SIG-M5 treated with dmso at 0.1 percent for 504 hours (cell line): ENCODE measurements around the gene SNAI3.

Experiments used
- DNase-seq: peaks from one replicate; lab custom pipeline; 2025; ENCODE audit not compliant: unreplicated experiment; lab: John Stamatoyannopoulos, UW

SNAI3 gene

GRCh38 chr16:88691924-88692560 lies 5.7 kb upstream of the SNAI3 start:
- peak; percentile 67 for DNase-seq

DNA sequence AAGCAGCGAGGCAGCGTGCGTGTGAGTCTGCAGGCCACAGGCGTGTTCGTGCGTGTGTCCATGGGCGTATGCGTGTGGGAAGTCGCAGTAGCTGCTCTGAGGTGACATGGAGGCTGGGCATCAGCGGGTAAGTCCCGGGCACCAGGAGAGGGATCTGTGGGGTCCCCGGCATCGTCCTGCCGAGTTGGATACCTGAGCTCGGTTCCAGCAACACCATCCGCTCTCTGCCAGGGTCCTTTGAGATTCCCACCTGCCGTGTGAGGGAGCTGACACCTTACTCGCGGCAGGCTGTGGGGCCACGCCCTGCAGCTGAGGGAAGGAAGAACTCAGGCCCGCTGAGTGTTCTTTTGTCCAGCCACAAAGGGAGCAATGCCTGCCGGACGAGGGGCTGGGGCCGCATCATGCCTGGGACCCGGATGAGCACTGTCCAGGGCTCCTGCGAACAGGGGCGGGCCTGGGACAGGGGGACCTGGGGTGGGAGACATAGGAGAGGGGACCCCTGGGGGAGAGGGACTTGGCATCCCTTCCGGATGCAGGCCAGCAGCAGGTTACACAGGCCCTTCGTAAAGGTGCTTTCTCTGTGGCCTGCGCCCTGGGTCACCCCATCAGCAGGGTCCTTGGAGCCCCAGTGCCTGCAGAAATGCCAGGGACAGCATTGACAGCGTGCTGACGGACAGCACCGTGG lies 5.0 kb upstream of the SNAI3 start:
- no peak for DNase-seq

DNA sequence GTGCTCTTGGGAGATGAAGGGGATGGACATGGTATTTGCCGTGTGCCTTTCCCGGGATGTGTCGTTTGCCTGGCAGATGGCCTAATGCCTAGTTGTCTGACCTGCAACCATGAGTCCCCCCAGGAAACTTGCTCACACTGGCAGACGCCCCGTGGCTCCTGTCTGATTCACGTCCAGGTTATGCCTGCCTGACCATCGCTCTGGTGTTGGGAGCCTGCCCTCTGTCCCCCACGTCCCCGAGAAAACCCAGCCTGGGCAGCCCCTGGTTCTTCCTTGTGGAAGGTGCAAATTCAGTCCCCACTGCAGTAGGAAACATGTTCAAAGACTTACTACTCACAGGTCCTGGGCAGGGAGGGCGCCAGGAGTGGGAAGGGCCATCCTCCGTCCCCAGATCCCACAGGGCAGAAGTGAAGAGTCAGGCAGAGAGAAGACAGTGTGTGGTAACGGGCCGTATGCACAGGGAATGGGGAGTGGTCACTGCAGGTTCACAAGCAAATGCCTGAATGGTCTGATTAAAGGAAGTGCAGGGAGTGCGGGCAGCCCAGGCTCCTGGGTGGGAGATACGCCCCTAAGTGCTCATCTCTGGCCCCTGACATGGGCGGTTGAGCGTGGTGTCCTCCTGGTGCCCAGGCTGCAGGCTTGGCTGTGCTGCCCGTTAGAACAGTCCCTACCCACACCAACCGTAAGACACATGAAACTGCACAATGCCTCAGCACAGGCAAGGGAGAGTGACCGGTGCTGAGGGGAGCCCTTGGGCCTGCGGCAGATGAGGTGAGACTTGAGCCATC lies 4.2 kb upstream of the SNAI3 start:
- no peak for DNase-seq

DNA sequence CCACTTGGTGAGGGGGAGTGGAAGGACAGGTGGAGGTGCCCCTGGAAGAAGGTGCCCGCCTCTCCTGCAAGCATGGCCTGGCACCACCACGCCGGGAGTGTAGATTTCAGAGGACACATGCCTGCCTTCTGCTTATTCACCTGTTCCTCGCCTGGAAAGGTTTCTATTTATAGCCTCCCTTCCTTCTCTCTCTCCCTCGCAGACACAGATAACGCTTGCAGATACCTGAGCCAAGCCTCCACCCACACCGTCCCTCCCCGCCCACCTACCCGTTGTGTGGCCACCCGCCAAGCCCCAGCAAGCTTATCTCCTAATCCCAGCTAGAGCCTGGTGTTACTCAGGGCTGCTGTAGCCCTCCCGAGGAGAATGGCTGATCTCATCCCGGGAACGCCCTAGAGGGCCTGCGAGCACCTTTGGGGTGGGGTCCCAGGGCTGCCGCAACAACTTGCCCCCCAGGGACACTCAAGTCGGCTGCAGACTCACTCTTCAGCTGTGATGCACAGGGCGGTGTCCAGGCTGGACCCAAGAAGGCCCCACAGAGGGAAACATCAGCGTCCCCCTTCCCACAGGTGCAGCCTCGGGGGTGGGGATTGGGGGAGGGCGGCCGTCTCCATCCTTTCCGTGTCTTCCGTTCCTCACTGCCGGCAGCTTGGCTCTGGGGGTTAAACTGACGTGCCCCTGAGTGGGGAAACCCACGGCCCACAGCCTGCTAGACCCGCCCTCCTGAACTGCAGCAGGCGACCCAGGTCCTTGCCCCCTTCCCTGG lies 1.9 kb upstream of the SNAI3 start:
- DNase-seq = no peak

GRCh38 chr16:88687676-88688012 lies 1.3 kb upstream of the SNAI3 start:
- no peak for DNase-seq

- DNase-seq = no peak
Observed at GRCh38 chr16:88687254-88687576, 908 bp upstream of the SNAI3 start.

- DNase-seq = peak; percentile 45
Observed at GRCh38 chr16:88686062-88686438, 257 bp downstream of the SNAI3 start.

- peak; percentile 74 for DNase-seq
Observed at GRCh38 chr16:88685156-88686061, 898 bp downstream of the SNAI3 start.

DNA sequence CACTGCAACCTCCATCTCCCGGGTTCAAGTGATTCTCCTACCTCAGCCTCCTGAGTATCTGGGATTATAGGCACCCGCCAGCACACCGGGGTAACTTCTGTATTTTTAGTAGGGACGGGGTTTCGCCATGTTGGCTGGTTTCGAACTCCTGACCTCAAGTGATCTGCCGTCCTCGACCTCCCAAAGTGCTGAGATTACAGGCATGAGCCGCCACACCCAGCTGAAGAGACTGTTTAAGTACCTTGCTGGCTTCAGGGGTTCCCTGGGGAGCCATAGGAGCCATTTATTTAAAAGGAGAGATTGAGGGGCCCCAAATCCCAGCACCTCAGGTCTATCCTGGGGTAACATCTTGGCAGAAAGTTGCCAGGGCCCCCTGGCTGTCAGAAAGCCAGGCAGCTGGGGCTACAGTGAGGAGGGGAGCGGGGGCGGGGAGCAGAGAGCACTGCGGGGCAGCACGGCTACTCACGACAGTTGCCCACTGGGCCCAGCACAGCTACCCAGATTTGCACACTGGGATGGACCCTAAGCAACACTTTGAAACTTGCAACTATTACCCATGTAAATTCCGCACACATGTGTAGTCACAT lies 1.6 kb downstream of the SNAI3 start:
- DNase-seq = peak; percentile 5

GRCh38 chr16:88681709-88682451 lies 4.4 kb downstream of the SNAI3 start:
- DNase-seq = peak; percentile 96

DNA sequence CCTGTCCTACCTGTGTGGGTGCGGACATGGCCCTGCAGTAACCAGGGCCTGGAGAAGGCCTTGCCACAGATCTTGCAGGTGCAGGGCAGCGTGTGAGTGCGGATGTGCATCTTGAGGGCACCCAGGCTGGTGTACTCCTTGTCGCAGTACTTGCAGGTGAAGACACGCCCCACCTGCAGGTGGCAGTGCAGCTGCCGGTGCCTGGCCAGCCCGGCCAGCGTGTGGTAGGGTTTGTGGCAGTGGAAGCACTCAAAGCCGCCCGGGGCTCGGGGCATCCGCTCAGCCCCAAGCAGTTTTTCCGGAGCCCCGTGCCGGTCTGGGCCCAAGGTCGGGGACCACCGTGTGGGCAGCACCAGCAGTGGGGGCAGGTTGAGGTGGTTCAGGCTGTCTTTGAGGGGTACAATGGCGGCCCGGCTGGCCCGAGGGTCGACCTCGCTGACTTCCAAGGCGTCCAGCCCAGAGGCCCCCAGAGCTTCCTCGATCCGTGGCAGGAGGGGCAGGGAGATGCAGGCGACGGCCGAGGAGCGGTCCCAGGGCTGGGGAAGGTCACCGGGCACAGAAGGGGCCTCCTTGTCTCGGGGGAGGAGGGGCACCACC lies 5.1 kb downstream of the SNAI3 start:
- peak; percentile 31 for DNase-seq

DNA sequence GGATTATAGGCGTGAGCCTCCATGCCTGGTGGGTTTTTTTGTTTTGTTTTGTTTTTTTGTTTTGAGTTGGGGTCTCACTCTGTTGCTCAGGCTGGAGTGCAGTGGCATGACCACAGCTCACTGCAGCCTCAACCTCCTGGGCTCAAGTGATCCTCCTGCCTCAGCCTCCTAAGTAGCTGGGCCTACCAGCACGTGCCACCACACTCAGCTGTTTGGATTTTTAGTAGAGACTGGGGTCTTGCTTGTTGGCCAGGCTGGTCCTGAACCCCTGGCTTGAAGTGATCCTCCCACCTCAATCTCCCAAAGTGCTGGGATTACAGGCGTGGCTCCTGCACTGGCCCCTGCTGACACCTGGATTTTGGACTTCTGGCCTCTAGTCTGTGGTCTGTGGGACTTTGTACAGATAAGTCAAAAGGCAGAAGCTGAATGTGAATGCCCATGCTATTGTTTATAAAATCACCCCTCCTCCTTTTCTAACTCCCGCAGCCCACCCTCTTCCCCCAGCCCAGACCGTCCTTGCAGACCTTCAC lies 5.7 kb downstream of the SNAI3 start:
- no peak for DNase-seq

DNA sequence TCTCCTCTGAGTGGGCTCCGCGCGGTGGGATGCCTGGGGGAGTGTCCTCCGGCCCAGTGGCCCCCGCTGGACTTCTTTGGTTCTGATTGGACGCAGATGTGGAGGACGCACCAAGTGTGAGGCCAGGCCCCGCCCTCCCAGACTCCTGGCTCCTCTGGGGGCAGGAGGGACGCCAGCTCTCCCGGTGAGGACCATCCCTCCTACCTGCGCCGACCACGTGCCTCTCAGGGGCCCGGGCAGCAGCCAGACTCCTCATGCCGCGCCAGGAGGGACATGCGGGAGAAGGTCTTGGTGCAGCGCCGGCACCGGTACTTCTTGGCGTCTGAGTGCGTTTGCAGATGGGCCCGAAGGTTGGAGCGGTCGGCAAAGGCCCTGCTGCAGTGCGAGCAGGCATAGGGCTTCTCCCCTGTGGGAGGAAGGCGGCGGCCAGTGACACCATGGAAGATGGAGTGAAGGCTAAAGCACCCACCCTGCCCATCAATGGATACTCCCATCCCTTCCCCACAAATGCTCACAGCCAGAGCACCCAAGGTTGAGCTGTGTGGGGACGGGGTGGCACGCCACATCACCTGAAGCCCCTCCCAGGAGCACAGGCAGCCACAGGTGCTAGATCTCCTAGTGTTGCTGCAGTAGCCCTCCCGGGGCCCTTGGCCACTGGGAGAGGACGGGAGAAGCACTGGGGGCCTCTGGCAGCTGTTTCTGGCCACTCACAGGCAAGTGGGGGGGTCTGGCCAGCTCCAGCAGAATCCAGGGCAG lies 7.9 kb downstream of the SNAI3 start:
- DNase-seq = no peak

GRCh38 chr16:88677721-88678120 lies 8.6 kb downstream of the SNAI3 start:
- no peak for DNase-seq

DNA sequence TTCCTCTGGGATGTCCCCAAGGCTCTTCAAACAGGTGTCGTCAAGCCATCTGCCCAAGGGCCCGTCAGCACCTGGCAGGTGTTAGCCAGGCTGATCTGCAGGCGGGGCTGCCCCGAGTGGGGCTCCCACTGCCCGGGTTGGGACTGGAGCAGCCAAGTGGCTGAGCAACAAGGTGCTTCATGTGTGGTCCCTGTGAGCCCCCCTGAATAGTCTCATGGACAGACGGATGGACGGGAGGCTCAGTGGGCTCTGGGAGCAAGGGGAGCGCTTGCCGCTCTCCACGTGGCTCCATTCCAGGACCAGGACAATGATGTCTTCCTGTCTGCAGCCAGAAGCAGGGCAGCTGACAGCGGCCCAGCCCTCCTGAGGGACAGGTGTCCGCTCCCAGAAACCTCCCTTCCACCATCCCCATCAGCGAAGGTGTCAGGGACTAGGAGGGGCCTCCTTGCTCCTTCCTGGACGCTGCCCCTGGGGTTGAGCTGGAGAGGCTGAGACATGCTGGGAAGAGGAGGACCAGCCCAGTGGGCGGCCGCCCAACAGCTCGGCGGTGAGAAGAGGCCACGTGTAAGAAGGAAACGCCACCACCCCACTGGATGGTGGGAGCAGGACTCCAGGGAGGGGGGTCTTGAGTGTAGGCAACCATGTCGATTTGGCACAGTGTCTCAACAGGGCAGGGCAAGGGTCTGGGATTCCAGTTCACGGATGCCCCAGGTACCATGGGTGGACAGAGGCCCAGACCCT lies 9.6 kb downstream of the SNAI3 start:
- no peak for DNase-seq

DNA sequence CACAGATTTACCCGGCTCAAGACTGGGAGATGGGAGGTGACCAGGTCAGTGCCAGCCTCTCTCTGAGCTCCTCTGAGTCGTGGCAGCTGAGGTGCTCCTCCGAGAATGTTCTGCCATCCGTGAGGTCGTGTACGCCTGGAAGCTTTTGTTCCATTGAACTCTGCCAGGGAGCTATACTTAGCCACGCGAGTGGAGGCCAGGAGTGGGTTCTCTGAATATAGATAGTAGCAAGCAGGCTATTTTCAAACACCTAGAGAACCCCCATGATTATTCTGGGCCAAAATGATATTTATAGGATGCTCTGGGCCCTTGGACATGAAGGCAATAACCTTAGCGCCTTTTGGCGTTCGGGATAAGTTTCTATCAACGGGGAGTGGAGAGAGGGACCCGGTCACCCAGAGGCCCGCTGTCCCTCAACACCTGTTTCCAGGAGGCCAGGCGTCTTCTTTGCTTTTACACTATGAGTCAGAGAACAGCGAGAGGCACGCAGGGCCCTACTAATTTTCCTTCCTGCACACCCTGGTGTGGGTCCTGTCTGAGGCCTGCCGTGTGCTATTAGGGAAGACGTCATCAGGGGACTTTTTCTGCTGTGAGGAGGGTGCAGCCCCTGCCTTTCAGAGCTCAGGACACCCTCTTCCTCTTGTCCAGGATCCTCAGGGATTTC lies 12.5 kb downstream of the SNAI3 start:
- DNase-seq = no peak

DNA sequence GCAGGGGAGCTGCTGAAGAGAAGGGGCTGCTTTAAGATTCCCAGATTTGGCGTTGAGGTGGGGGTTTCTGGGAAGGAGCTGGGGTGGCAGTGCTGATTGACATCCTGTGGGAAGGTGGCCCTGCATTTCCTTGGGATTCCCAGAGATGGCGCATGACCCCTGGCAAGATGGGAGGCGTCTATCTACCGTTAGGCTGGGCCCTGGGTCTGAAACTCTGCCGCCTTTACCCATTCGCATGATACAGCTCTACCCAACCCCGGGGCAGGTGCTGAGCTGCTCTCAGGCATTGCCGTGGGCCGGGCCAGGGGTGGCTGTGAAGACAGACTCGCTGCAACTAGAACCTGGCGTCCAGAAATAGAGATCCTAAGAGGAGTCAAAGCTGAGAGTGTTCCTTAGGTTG lies 13.5 kb downstream of the SNAI3 start:
- no peak for DNase-seq
